GM10266 (cell line): ENCODE data around the gene ASPRV1.

ENCODE experiments used
- DNase-seq: peaks from one replicate; pipeline ENCODE4 v3.0.0; 2012; ENCODE audit errors: extremely low spot score
- TF ChIP-seq, protein P1 (sequence below): IDR thresholded peaks from 2 replicates; pipeline ENCODE4 v1.5.1; 2012; ENCODE audit warnings: mild to moderate bottlenecking, low read depth; ENCODE audit not compliant: control insufficient read depth, insufficient read depth; ENCODE audit errors: missing control alignments

ASPRV1 gene

DNA sequence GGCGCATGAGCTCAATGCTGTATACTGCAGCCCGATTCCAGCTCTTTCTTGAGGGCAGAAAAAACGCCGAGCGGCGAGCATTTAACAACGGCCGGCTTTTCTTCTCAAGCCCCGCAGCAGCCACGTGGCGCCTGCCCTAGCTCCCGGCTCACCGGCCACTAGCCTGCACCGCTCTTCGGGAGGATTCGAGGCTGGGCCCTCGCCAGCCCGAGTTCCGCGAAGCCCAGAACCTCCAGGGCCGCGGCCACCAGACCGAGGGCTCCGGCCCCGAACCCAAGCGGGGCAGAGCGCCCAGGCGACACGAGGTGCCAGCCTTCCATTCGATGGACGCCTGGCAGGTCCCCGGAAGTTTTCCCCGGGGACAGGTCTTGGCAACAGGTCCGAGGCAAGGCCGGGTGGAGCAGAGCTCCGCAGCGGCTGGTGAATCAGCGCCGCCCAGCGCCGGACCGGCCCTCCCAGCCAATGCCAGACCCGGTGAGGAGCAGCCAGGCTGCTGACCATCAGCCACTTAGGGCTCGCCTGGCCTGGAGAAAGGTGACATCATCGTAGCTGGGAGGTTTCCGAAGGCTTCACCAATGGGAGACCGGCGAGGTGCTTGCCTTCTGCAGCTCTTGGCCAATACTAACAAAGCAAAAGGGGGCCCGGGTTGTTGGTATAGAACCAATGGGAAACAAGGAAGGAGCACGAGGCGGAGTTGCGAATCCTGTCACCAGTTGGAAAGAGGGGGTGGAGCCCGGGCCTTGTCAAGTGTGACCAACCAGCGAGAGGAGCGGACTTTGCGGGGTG lies 47.1 kb downstream of the ASPRV1 start:
- DNase-seq = peak; percentile 98
- TF ChIP-seq, protein P1, sequence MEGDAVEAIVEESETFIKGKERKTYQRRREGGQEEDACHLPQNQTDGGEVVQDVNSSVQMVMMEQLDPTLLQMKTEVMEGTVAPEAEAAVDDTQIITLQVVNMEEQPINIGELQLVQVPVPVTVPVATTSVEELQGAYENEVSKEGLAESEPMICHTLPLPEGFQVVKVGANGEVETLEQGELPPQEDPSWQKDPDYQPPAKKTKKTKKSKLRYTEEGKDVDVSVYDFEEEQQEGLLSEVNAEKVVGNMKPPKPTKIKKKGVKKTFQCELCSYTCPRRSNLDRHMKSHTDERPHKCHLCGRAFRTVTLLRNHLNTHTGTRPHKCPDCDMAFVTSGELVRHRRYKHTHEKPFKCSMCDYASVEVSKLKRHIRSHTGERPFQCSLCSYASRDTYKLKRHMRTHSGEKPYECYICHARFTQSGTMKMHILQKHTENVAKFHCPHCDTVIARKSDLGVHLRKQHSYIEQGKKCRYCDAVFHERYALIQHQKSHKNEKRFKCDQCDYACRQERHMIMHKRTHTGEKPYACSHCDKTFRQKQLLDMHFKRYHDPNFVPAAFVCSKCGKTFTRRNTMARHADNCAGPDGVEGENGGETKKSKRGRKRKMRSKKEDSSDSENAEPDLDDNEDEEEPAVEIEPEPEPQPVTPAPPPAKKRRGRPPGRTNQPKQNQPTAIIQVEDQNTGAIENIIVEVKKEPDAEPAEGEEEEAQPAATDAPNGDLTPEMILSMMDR = peak; percentile 48

DNA sequence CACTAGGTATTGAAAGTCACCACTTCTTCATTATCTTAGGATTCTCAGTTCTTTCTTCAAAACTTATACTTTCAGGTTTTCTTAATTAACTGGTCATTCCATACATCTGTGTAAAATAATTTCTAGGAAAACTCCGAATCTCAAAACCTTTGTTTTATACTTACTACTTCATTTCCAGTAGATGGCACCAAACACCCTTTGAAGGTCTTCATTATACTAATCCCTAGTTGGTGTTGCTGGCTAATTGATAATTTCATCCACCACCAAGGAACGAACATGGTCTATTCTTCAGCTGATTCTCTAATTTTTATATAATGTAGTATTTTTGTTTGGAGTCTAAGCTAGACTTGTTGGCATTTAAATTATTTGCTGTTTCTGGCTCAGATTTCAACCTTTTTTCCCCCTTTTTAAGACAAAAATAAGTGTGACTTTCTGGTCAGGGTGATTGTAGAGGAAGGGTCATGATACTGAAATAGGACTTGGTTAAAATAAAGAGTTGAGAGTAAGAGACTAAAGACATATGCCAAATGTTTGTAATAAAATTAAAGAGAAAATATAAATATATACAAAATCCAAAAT lies 49.4 kb downstream of the ASPRV1 start:
- peak; percentile 58 for DNase-seq
- TF ChIP-seq, protein P1 = peak; percentile 18
